GM10248 (cell line): ENCODE data around the gene DAD1.

Source experiments
- CTCF ChIA-PET: fragments of 300-600 bp; sonication (Branson Sonifier 250); formaldehyde crosslinking; extraction: SDS; loops from one replicate; lab custom pipeline; 2021; ENCODE audit warnings: antibody characterized with exemption; lab: Yijun Ruan, JAX
- POLR2A ChIA-PET: fragments of 350-650 bp; sonication (Branson Sonifier 250); formaldehyde crosslinking; extraction: SDS; loops from one replicate; lab custom pipeline; 2020; ENCODE audit warnings: antibody characterized with exemption; lab: Yijun Ruan, JAX
- DNase-seq: peaks from one replicate; pipeline ENCODE4 v3.0.0; 2012; ENCODE audit errors: extremely low spot score
- CTCF ChIP-seq: IDR thresholded peaks from 2 replicates; pipeline ENCODE4 v1.5.1; 2012; ENCODE audit warnings: mild to moderate bottlenecking, low read depth; ENCODE audit errors: extremely low read depth, missing control alignments, control extremely low read depth

DAD1 gene

GRCh38 chr14:22613106-22613695 is 24.2 kb upstream of the DAD1 start:
- no peak for TF ChIP-seq CTCF
- DNase-seq: no peak
- POLR2A ChIA-PET: no interaction called here
- CTCF ChIA-PET: interaction anchor here (1.2 to 1.5 kb wide), 2 partner anchors 43 to 240 kb away, joined by 4 to 5 read pairs; no protein-coding TSS in a partner anchor

GRCh38 chr14:22610931-22611330 is 21.9 kb upstream of the DAD1 start:
- no peak for TF ChIP-seq CTCF
- no peak for DNase-seq
- POLR2A ChIA-PET: no interaction called here
- CTCF ChIA-PET: interaction anchor here (1.3 kb wide), 1 partner anchor 18 kb away, joined by 3 read pairs; no protein-coding TSS in a partner anchor

- POLR2A ChIA-PET: no interaction called here
- CTCF ChIA-PET: interaction anchor here (1.0 to 3.1 kb wide), 3 partner anchors 9 to 37 kb away, joined by 4 to 15 read pairs (median 12); partner anchors contain the start of gene ABHD4
- TF ChIP-seq CTCF: no peak
- DNase-seq: no peak
These were observed 18.3 kb upstream of the DAD1 start for GRCh38 chr14:22607291-22607690.

GRCh38 chr14:22606380-22606779 is 17.4 kb upstream of the DAD1 start:
- ChIA-PET CTCF (interaction anchor here (1.0 to 3.1 kb wide), 3 partner anchors 36 to 50 kb away, joined by 3 to 12 read pairs (median 5); no protein-coding TSS in a partner anchor), POLR2A (no interaction called here)
- TF ChIP-seq CTCF: no peak
- no peak for DNase-seq

GRCh38 chr14:22602862-22603261 is 13.8 kb upstream of the DAD1 start:
- DNase-seq: no peak
- TF ChIP-seq CTCF: no peak
- POLR2A ChIA-PET: no interaction called here
- CTCF ChIA-PET: interaction anchor here (0.7 to 8.3 kb wide), 4 partner anchors 10 to 50 kb away, joined by 3 to 87 read pairs (median 4); no protein-coding TSS in a partner anchor

- POLR2A ChIA-PET: interaction anchor here (0.7 kb wide), 1 partner anchor 177 kb away, joined by 6 read pairs; no protein-coding TSS in a partner anchor
- DNase-seq: no peak
- CTCF ChIA-PET: interaction anchor here (0.9 to 8.3 kb wide), 6 partner anchors 9 to 271 kb away, joined by 3 to 87 read pairs (median 8); partner anchors contain the start of gene DAD1
- TF ChIP-seq CTCF: no peak
These were observed 13.0 kb upstream of the DAD1 start for GRCh38 chr14:22601996-22602395.
